Muscle layer of duodenum (tissue), 2 donors: Measurements from ENCODE around the gene RMND5A.

Experiments used
- H3K27ac ChIP-seq: one replicate; pipeline ENCODE4 v1.7.0; 2013; ENCODE audit warnings: mild to moderate bottlenecking, low read length
- H3K27me3 ChIP-seq: one replicate; pipeline ENCODE4 v1.7.0; 2013; ENCODE audit warnings: low read depth, mild to moderate bottlenecking, control low read depth, low read length
- H3K36me3 ChIP-seq, 2 donors: one replicate each; pipeline ENCODE4 v1.7.0; 2013; ENCODE audit warnings: low read length in 2 of 2, control low read depth in 1 of 2, mild to moderate bottlenecking in 1 of 2; ENCODE audit not compliant: insufficient read depth in 2 of 2, control insufficient read depth in 1 of 2
- H3K4me1 ChIP-seq, 2 donors: one replicate each; pipeline ENCODE4 v1.7.0; 2013; ENCODE audit warnings: low read length in 2 of 2, mild to moderate bottlenecking in 2 of 2, control low read depth in 1 of 2, moderate library complexity in 1 of 2; ENCODE audit not compliant: insufficient read depth in 2 of 2, control insufficient read depth in 1 of 2
- H3K4me3 ChIP-seq, 2 donors: one replicate each; pipeline ENCODE4 v1.7.0; 2013; ENCODE audit warnings: low read length in 2 of 2, low read depth in 1 of 2, mild to moderate bottlenecking in 1 of 2
- H3K9me3 ChIP-seq, 2 donors: one replicate each; pipeline ENCODE4 v1.7.0; 2013; ENCODE audit warnings: low read length in 2 of 2, control low read depth in 1 of 2, mild to moderate bottlenecking in 1 of 2; ENCODE audit not compliant: control insufficient read depth in 1 of 2
- donor health status: healthy.

Gene RMND5A

DNA sequence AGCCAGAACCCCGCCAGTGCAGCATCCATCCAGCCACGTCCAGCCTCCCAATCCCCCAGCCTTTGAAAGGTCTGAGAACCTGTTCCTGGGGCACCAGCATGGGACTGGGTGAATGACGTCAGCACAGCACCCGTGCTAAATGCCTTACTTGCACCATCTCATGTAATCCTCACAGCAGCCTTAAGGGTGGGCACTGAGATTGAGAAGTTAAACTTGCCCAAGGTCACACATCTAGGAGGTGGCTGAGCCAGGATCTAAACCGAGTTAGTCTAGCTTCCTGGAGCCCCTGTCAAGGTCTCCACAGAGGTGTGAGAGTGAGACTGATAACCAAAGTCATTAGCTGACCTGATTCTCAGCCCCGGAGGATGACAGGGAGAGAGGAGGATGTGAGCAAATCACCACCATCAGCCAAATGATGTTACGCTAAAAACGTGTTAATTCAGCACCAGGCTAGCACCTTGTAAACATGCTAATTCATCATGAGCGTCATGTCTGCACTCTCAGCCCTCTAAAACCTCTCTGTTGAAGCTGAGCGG is 66.0 kb downstream of the RMND5A start:
- Histone ChIP-seq H3K4me3 (no peak overlapping the region), H3K27me3 (peaks cover 24% of the 10 kb centered on the region), H3K9me3 (no peaks in the 10 kb centered on the region), H3K27ac (no peak overlapping the region), H3K4me1 (peaks cover 0 to 24% of the 10 kb centered on the region in 2 donors), H3K36me3 (no peaks in the 10 kb centered on the region)

DNA sequence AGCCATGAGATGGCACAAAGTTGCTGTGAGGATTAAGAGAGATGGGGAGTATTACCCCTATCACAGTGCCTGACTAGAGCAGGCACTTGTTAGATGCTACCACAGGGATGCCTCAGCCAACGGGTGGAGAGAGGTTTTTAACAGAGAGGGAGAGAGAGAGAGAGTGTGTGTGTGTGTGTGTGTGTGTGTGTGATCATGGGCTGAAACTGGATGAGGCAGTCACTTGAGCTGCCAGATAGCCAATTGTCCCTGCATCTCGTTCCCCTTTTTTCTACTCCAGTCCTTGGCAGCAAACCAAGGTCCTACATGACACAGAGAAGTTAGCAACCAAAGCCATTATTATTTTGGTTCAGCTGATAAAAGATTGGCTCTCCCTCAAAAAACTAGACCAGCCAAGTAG is 67.6 kb downstream of the RMND5A start:
- no peak overlapping the region for H3K27ac ChIP-seq
- H3K9me3 ChIP-seq, result no peaks in the 10 kb centered on the region
- peaks cover 35% of the 10 kb centered on the region for H3K27me3 ChIP-seq
- H3K36me3 ChIP-seq, result no peaks in the 10 kb centered on the region
- no peak overlapping the region for H3K4me3 ChIP-seq
- H3K4me1 ChIP-seq, result peaks cover 0 to 31% of the 10 kb centered on the region in 2 donors

DNA sequence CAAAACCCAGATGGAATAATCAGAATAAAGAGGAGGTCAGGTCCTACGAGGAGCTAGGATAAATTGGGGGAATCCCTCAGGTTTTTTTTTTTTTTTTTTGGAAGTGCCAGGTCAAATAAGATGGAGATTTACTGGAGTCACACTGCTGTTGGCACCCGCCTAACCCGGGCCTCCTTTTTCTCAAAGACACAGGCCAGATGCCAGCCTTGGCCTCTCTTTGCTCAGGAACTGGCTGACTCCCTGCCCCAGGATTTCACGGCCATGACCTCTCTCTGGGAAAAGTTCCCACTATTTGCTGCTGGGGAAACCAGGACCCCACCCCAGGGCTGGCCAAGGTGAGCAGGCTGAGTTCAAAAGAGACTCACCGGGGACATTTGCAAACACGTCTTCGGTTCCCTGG is 68.1 kb downstream of the RMND5A start:
- Histone ChIP-seq H3K9me3 (no peaks in the 10 kb centered on the region), H3K27me3 (peaks cover 39% of the 10 kb centered on the region), H3K4me3 (no peak overlapping the region), H3K27ac (no peak overlapping the region), H3K36me3 (no peaks in the 10 kb centered on the region), H3K4me1 (peaks cover 0 to 31% of the 10 kb centered on the region in 2 donors)

DNA sequence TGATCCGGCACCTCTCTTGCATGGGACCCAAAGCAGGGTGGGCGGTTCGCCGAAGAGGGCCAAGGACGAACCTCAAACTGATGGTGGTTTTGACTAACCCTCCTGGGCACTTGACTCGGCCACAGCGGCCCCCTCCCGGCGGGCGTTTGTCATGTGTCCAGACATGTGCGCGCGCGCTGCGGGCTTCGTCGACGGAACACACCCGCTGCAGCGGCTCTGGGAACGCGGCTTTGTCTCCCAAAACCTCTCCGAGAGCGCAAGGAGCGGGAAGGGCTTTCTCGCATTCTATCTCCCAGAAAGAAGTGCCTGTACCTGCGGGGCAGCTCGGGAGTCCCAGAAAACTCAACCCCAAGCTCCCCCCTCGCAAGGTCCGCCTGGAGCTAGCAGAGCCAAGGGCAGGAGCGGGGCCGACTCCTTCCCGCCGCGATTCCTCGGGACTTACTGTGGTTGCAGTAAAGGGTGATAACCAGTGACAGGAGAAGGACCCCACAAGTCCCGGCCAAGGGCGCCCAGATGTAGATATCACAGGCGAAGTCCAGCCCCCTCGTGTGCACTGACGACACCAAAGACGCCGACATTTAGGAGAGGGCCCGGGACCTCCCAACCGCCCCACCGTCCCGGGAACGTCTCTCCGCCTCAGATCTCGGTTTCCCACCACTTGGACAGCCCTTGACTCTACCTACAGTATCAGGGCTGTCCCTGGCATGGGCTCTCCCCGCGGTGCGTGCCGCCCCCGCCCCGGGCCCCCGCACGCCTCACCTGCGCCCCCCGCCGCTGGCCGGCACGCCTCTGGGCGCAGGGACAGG is 69.0 kb downstream of the RMND5A start:
- H3K9me3 ChIP-seq, result no peaks in the 10 kb centered on the region
- peaks cover 0 to 31% of the 10 kb centered on the region in 2 donors for H3K4me1 ChIP-seq
- H3K4me3 ChIP-seq, result peak overlapping the region in 1 of 2 donors; percentile 49
- no peaks in the 10 kb centered on the region for H3K36me3 ChIP-seq
- H3K27me3 ChIP-seq, result peaks cover 46% of the 10 kb centered on the region
- no peak overlapping the region for H3K27ac ChIP-seq

DNA sequence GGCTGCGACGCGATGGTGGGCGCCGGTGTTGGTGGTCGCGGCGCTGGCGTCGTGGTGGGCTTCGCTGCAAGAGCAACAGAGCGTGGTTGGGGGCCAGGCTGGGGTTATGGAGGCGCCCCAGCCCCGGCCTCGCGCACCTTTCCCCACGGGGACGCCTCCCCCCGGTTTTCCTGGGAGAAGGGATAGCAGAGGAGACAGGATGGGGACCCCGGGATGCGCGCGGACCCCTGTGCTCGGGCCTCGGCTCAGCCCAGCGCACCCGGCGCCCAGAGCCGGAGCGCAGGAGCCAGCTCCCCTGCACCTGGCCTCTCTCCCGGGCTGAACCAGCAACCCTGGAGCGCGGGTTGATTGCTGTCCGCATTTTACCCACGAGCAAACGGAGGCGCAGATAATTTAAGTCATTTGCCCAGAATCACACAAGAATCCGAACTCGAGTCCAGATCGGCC is 69.6 kb downstream of the RMND5A start:
- H3K4me3 ChIP-seq, result peak overlapping the region in 1 of 2 donors; percentile 49

DNA sequence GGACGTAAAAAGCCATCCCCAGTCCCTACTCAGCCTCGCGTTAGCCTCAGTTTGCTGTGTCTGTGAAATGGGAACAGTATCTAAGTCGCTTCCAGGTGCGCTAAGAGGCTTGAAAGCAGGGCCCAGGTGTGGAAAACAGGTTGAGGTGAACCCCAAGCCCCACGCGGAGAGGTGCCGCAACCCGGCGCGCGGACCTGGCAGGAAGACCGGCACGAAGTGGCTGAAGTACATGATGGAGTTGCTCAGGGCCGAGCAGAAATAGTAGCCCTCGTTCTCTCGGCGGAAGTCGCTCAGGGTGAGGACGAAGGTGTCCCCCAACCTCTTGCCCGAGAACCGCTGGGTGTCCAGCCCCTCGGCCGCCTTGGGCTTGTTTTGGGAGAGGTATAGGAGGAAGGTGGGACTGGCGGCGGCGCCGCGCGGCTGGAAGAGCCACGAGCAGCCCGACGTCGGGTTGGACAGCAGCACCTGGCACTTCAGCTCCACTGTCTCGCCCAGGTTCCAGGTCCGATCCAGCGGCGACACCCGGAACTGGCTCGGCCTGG is 70.1 kb downstream of the RMND5A start:
- Histone ChIP-seq H3K27me3 (peaks cover 46% of the 10 kb centered on the region), H3K4me3 (peak overlapping the region in 1 of 2 donors; percentile 49), H3K4me1 (peaks cover 0 to 31% of the 10 kb centered on the region in 2 donors), H3K9me3 (no peaks in the 10 kb centered on the region), H3K27ac (no peak overlapping the region), H3K36me3 (no peaks in the 10 kb centered on the region)

More for the DNA sequence above, 69.6 kb downstream of the RMND5A start:
- Histone ChIP-seq H3K9me3 (no peaks in the 10 kb centered on the region), H3K27ac (no peak overlapping the region), H3K27me3 (peaks cover 46% of the 10 kb centered on the region), H3K36me3 (no peaks in the 10 kb centered on the region), H3K4me1 (peaks cover 0 to 31% of the 10 kb centered on the region in 2 donors)

DNA sequence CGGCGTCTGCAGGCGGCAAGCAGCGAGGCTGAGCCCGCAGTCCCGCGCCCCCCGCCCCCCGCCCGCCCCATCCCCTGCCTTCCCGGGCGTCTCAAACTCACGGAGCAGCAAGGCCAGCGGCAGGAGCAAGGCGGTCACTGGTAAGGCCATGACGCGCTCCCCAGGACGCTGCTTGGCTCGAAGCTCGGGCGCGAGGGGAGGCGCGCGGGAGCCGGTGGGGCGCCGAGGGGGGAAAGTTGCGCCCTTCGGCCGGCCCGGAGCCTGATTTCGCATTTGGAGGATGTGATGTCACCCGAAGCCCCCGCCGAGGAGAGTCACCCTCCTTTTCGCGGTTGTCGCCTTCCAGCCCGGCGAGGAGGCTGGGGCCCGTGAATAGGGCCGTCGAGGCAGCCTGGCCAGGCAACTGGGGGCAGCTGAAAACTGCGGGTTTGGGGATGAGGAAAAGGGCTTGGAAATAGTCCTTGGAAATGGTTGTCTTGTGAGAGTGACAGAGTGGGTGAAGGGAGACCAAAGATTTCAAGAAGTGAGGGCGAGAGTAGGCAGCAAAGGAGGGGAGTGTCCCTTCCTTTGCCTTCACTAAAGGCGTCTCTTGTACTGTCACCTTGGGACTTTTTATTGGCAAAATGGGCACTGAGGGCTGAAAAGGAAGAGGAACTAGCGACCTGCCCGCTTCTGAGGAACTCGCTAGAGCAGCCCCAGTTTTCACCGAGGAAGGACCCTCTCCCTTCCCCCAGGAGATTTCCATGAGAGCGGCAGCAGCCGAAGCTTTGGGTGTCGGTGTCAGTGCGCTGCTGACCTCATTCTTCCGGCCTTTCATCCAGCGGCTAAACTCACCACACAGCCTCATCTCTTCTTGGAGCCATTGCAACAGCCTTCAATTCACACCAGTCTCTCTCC is 70.8 kb downstream of the RMND5A start, which contains the start of gene CD8A:
Gene CD8A (minus strand): TSS at position 238 of the 897 bp plus-strand sequence. CDS start 88 bp downstream, at position 150.
- H3K9me3 ChIP-seq, result no peaks in the 10 kb centered on the region
- peaks cover 46% of the 10 kb centered on the region for H3K27me3 ChIP-seq
- H3K4me1 ChIP-seq, result peaks cover 0 to 31% of the 10 kb centered on the region in 2 donors
- peak within 1 kb of the TSS; percentile 9 to 49 for H3K4me3 ChIP-seq
- no peak within 1 kb of the TSS for H3K27ac ChIP-seq
- no peaks in the 10 kb centered on the region for H3K36me3 ChIP-seq

DNA sequence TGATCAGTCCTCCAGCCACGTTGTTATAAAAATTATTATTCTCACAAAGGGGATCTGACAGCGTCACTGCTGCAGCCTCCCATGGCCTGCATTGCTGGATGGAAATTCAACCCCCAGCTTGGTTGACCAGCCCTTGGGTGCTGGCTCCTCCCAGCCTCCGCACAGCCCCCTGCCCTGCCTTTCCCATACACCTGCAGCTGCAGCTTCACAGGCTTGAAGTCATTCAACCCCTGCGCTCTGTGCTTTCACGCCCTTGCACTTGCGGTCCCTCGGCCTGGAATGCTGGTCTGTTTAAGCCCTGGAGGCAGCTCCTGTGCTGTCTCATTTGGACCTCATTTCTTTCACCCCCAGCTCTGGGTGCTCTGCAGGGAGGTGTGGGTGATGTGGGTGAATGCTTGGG is 71.5 kb downstream of the RMND5A start:
- Histone ChIP-seq H3K4me3 (no peak overlapping the region), H3K4me1 (peaks cover 0 to 31% of the 10 kb centered on the region in 2 donors), H3K27me3 (peaks cover 46% of the 10 kb centered on the region), H3K36me3 (no peaks in the 10 kb centered on the region), H3K9me3 (peaks cover 4 to 6% of the 10 kb centered on the region in 2 donors), H3K27ac (no peak overlapping the region)

DNA sequence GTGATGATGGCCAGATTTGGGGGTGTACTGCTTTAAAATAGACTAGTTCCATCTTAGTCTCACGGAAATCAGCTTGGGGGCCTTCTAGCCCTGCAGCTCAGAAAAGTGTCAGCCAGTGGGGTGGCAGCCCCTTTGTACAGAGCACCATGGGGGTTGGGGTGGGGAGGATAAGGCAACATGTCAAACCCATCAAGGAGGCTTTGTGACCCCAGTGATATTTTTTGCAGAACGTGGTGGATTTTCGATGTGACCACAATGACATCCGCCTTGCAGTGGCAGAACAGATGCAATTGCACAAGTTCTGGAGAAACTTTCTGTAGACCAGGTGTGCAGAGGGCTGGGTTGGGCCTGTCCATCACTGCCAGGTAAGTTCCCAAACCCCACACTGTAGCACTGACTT is 73.7 kb downstream of the RMND5A start:
- Histone ChIP-seq H3K9me3 (peaks cover 13 to 15% of the 10 kb centered on the region in 2 donors), H3K36me3 (no peaks in the 10 kb centered on the region), H3K27ac (no peak overlapping the region), H3K4me1 (peaks cover 0 to 29% of the 10 kb centered on the region in 2 donors), H3K27me3 (peaks cover 42% of the 10 kb centered on the region), H3K4me3 (no peak overlapping the region)

DNA sequence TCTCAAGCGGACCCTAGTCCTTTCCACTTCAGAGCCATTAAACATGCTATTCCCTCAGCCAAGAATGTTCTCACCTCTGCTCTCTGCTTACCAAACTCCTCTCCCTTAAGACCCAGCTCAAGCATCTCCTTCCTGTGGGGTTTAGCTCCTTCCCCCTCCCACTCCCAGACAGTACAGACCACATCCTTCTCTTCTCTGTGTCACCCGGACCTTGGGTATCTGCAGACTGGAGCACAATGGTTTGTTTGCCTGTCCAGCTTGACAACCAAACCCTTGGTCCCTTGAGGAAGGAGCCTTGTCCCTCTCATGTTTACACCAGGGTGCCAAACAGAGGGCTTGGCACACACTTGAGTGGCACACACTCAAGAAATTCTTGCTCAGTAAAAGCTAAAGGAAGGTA is 74.8 kb downstream of the RMND5A start:
- Histone ChIP-seq H3K4me3 (no peak overlapping the region), H3K9me3 (peaks cover 13 to 15% of the 10 kb centered on the region in 2 donors), H3K27ac (no peak overlapping the region), H3K36me3 (no peaks in the 10 kb centered on the region), H3K27me3 (peaks cover 31% of the 10 kb centered on the region), H3K4me1 (peaks cover 0 to 18% of the 10 kb centered on the region in 2 donors)
